Measurements from ENCODE around the gene PROM1.

Gene PROM1

DNA sequence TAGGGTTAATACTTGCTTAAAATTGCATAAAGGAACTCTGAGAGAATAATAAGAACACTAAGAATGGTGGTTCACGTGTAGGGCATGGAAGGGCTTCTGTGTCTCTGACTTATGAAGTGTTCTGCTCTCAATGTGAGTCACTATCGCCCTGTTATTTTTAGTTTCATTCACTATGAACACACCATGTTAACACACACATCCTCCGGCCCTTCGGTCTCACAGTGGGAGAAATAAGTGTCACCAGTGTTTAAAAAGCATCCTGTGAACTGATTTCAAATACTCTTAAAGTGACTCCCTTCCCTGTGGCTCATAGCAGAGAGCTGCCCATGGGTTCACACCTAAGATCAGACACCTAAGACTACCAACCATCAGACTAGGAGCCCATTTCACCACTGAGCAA, 87.0 kb downstream of the PROM1 start:
- TF ChIP-seq, protein P1, sequence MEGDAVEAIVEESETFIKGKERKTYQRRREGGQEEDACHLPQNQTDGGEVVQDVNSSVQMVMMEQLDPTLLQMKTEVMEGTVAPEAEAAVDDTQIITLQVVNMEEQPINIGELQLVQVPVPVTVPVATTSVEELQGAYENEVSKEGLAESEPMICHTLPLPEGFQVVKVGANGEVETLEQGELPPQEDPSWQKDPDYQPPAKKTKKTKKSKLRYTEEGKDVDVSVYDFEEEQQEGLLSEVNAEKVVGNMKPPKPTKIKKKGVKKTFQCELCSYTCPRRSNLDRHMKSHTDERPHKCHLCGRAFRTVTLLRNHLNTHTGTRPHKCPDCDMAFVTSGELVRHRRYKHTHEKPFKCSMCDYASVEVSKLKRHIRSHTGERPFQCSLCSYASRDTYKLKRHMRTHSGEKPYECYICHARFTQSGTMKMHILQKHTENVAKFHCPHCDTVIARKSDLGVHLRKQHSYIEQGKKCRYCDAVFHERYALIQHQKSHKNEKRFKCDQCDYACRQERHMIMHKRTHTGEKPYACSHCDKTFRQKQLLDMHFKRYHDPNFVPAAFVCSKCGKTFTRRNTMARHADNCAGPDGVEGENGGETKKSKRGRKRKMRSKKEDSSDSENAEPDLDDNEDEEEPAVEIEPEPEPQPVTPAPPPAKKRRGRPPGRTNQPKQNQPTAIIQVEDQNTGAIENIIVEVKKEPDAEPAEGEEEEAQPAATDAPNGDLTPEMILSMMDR (IDR thresholded peaks at IDR 0.05; ENCODE audit: low read length), result no peak
- TF ChIP-seq EZH2 (IDR thresholded peaks at IDR 0.05; ENCODE audit: borderline replicate concordance, low read length), result no peak
- no peaks in the 10 kb centered on the region for H4K20me1 ChIP-seq (ENCODE audit: insufficient read depth, low read length)
- H3K9ac ChIP-seq (ENCODE audit: low read length), result no peak overlapping the region
- H3K79me2 ChIP-seq (ENCODE audit: insufficient read depth, low read length), result no peaks in the 10 kb centered on the region
- no peaks in the 10 kb centered on the region for H3K9me3 ChIP-seq (ENCODE audit: low read length)
- H3K9me2 ChIP-seq (ENCODE audit: low read depth, low read length), result no peaks in the 10 kb centered on the region
- no peaks in the 10 kb centered on the region for H3K4me1 ChIP-seq (ENCODE audit: insufficient read depth, low read length, severe bottlenecking)
- H3K27ac ChIP-seq (ENCODE audit: low read depth, low read length, poor library complexity, severe bottlenecking), result no peak overlapping the region
- H3K4me3 ChIP-seq (ENCODE audit: low read depth, low read length, poor library complexity, severe bottlenecking), result no peak overlapping the region
- H3K36me3 ChIP-seq (ENCODE audit: insufficient read depth, low read length), result no peaks in the 10 kb centered on the region
- H3F3A ChIP-seq (ENCODE audit: insufficient read depth, low read length), result no peaks in the 10 kb centered on the region
- H3K4me2 ChIP-seq (ENCODE audit: low read length), result no peak overlapping the region
- H3K27me3 ChIP-seq (ENCODE audit: insufficient read depth, low read length), result no peaks in the 10 kb centered on the region
- no peak overlapping the region for H2AFZ ChIP-seq (ENCODE audit: low read length)

DNA sequence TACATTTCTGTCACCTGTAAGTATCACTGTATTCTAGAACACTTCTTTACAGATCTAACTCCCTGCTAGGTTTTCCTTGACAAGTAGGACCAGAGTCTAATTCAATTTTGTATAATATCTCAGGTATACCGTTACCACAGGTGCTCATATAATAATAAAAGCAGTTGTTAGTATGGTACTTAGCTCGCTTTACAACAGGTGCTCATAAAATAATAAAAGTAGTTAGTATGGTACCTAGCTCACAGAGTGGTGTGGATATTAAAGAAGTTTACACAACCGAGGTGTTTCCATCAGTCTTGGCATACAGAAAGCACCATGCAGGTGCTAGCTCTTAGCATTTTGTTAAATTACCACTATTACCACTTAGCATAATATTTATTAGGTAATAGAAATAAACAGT, 88.0 kb downstream of the PROM1 start:
- no peaks in the 10 kb centered on the region for H3F3A ChIP-seq (ENCODE audit: insufficient read depth, low read length)
- no peaks in the 10 kb centered on the region for H3K27me3 ChIP-seq (ENCODE audit: insufficient read depth, low read length)
- no peak overlapping the region for H3K9ac ChIP-seq (ENCODE audit: low read length)
- no peaks in the 10 kb centered on the region for H4K20me1 ChIP-seq (ENCODE audit: insufficient read depth, low read length)
- H3K9me3 ChIP-seq (ENCODE audit: low read length), result no peaks in the 10 kb centered on the region
- H3K9me2 ChIP-seq (ENCODE audit: low read depth, low read length), result no peaks in the 10 kb centered on the region
- no peaks in the 10 kb centered on the region for H3K36me3 ChIP-seq (ENCODE audit: insufficient read depth, low read length)
- H3K27ac ChIP-seq (ENCODE audit: low read depth, low read length, poor library complexity, severe bottlenecking), result no peak overlapping the region
- H3K4me1 ChIP-seq (ENCODE audit: insufficient read depth, low read length, severe bottlenecking), result no peaks in the 10 kb centered on the region
- no peak overlapping the region for H3K4me2 ChIP-seq (ENCODE audit: low read length)
- no peak overlapping the region for H2AFZ ChIP-seq (ENCODE audit: low read length)
- H3K79me2 ChIP-seq (ENCODE audit: insufficient read depth, low read length), result no peaks in the 10 kb centered on the region
- TF ChIP-seq, protein P1 (IDR thresholded peaks at IDR 0.05; ENCODE audit: low read length), result no peak
- TF ChIP-seq EZH2 (IDR thresholded peaks at IDR 0.05; ENCODE audit: borderline replicate concordance, low read length), result no peak
- H3K4me3 ChIP-seq (ENCODE audit: low read depth, low read length, poor library complexity, severe bottlenecking), result no peak overlapping the region

DNA sequence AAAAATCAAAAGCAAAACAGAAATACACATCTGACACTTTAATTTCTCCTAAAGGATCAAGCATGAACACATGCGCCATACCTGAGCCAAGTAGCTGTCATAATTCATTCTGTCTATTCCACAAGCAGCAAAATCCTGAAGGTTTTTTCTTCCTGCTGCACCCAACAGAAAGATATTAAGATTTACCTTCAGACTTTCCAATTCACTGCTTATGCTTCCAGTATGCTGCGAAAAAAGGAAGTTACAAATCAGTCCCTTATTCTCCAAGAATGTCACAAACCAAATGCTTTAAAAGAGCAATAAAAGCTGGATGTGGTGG, 91.7 kb downstream of the PROM1 start:
- TF ChIP-seq, protein P1 (IDR thresholded peaks at IDR 0.05; ENCODE audit: low read length), result no peak
- no peak for TF ChIP-seq EZH2 (IDR thresholded peaks at IDR 0.05; ENCODE audit: borderline replicate concordance, low read length)
- Histone ChIP-seq H3K9ac (ENCODE audit: low read length) (no peak overlapping the region), H3K79me2 (ENCODE audit: insufficient read depth, low read length) (no peaks in the 10 kb centered on the region), H3K4me2 (ENCODE audit: low read length) (no peak overlapping the region), H3K27me3 (ENCODE audit: insufficient read depth, low read length) (no peaks in the 10 kb centered on the region), H3K36me3 (ENCODE audit: insufficient read depth, low read length) (no peaks in the 10 kb centered on the region), H3K4me3 (ENCODE audit: low read depth, low read length, poor library complexity, severe bottlenecking) (no peak overlapping the region), H3K27ac (ENCODE audit: low read depth, low read length, poor library complexity, severe bottlenecking) (no peak overlapping the region), H2AFZ (ENCODE audit: low read length) (no peak overlapping the region), H3K9me3 (ENCODE audit: low read length) (no peaks in the 10 kb centered on the region), H4K20me1 (ENCODE audit: insufficient read depth, low read length) (no peaks in the 10 kb centered on the region), H3K4me1 (ENCODE audit: insufficient read depth, low read length, severe bottlenecking) (no peaks in the 10 kb centered on the region), H3K9me2 (ENCODE audit: low read depth, low read length) (no peaks in the 10 kb centered on the region), H3F3A (ENCODE audit: insufficient read depth, low read length) (no peaks in the 10 kb centered on the region)

Data from OCI-LY1 (cell line).